ENCODE measurements around the gene TAOK1. TPM values are rescaled to one million over a fixed set of nuclear protein-coding genes. Genes with fewer than 3 reads are reported as not detected.
A peak's percentile ranks its signal among the peaks of the same experiment; 100 is the strongest.

The TAOK1 gene
- total RNA-seq, 1 donor from 2014 or later = 87.1 TPM

GRCh38 chr17:29573558-29573869, 183.4 kb downstream of the TAOK1 start:
- H3K27ac Mint-ChIP-seq (ENCODE audit: unreplicated experiment) = no peak overlapping the region
- DNase-seq (ENCODE audit: low spot score) = no peak
- no peak overlapping the region for H3K4me3 Mint-ChIP-seq (ENCODE audit: unreplicated experiment)
- H3K27me3 Mint-ChIP-seq (ENCODE audit: low read depth) = no peaks in the 10 kb centered on the region
- H3K4me1 Mint-ChIP-seq (ENCODE audit: low read depth) = peaks cover 24% of the 10 kb centered on the region
- no peak for TF ChIP-seq CTCF (IDR thresholded peaks at IDR 0.05)
- peaks cover 15% of the 10 kb centered on the region for H3K36me3 Mint-ChIP-seq (ENCODE audit: low read depth)
- H3K9me3 Mint-ChIP-seq (ENCODE audit: low read depth) = no peaks in the 10 kb centered on the region

- no peak overlapping the region for H3K27ac Mint-ChIP-seq (ENCODE audit: unreplicated experiment)
- peak; percentile 81 for DNase-seq (ENCODE audit: low spot score)
- no peak for TF ChIP-seq CTCF (IDR thresholded peaks at IDR 0.05)
- peaks cover 16% of the 10 kb centered on the region for H3K36me3 Mint-ChIP-seq (ENCODE audit: low read depth)
- H3K9me3 Mint-ChIP-seq (ENCODE audit: low read depth) = no peaks in the 10 kb centered on the region
- H3K27me3 Mint-ChIP-seq (ENCODE audit: low read depth) = no peaks in the 10 kb centered on the region
- no peak overlapping the region for H3K4me3 Mint-ChIP-seq (ENCODE audit: unreplicated experiment)
- H3K4me1 Mint-ChIP-seq (ENCODE audit: low read depth) = peaks cover 21% of the 10 kb centered on the region
These were observed 183.9 kb downstream of the TAOK1 start for GRCh38 chr17:29573871-29574731.

- H3K27me3 Mint-ChIP-seq (ENCODE audit: low read depth) = no peaks in the 10 kb centered on the region
- H3K9me3 Mint-ChIP-seq (ENCODE audit: low read depth) = no peaks in the 10 kb centered on the region
- peak; percentile 90 for DNase-seq (ENCODE audit: low spot score)
- H3K4me1 Mint-ChIP-seq (ENCODE audit: low read depth) = peaks cover 15% of the 10 kb centered on the region
- no peak overlapping the region for H3K27ac Mint-ChIP-seq (ENCODE audit: unreplicated experiment)
- peaks cover 17% of the 10 kb centered on the region for H3K36me3 Mint-ChIP-seq (ENCODE audit: low read depth)
- no peak for TF ChIP-seq CTCF (IDR thresholded peaks at IDR 0.05)
- no peak overlapping the region for H3K4me3 Mint-ChIP-seq (ENCODE audit: unreplicated experiment)
These were observed 184.8 kb downstream of the TAOK1 start for GRCh38 chr17:29574732-29575510.

GRCh38 chr17:29575511-29576213, 185.5 kb downstream of the TAOK1 start:
- Mint-ChIP-seq H3K4me3 (ENCODE audit: unreplicated experiment) (no peak overlapping the region), H3K9me3 (ENCODE audit: low read depth) (no peaks in the 10 kb centered on the region), H3K27ac (ENCODE audit: unreplicated experiment) (no peak overlapping the region), H3K27me3 (ENCODE audit: low read depth) (no peaks in the 10 kb centered on the region), H3K4me1 (ENCODE audit: low read depth) (peaks cover 16% of the 10 kb centered on the region), H3K36me3 (ENCODE audit: low read depth) (peaks cover 17% of the 10 kb centered on the region)
- TF ChIP-seq CTCF (IDR thresholded peaks at IDR 0.05) = no peak
- peak; percentile 78 for DNase-seq (ENCODE audit: low spot score)
